ENCODE measurements around the gene TAS1R1.

Gene TAS1R1

GRCh38 chr1:6603915-6604558, 48.9 kb downstream of the TAS1R1 start:
- Histone ChIP-seq H3K27me3 (ENCODE audit: control insufficient read depth, insufficient read depth, low read length) (no peaks in the 10 kb centered on the region), H3K36me3 (ENCODE audit: control insufficient read depth, insufficient read depth, low read length) (peaks cover 5% of the 10 kb centered on the region), H3K9me3 (ENCODE audit: control insufficient read depth, insufficient read depth, low read length) (no peaks in the 10 kb centered on the region), H3K9ac (ENCODE audit: low read depth, low read length) (peak overlapping the region; percentile 87), H3K4me1 (ENCODE audit: control insufficient read depth, insufficient read depth, low read length) (peaks cover 13% of the 10 kb centered on the region), H3K4me3 (ENCODE audit: low read depth, low read length) (peak overlapping the region; percentile 68)

- Histone ChIP-seq H3K9me3 (ENCODE audit: control insufficient read depth, insufficient read depth, low read length) (no peaks in the 10 kb centered on the region), H3K27me3 (ENCODE audit: control insufficient read depth, insufficient read depth, low read length) (no peaks in the 10 kb centered on the region)
Observed at GRCh38 chr1:6612641-6613360, 57.7 kb downstream of the TAS1R1 start.

GRCh38 chr1:6613361-6614018, 58.4 kb downstream of the TAS1R1 start, which contains the start of gene PHF13:
Gene PHF13 (plus strand): TSS chr1:6613731. CDS start chr1:6614067, 336 bp downstream.
- peaks cover 8% of the 10 kb centered on the region for H3K36me3 ChIP-seq (ENCODE audit: control insufficient read depth, insufficient read depth, low read length)
- no peaks in the 10 kb centered on the region for H3K9me3 ChIP-seq (ENCODE audit: control insufficient read depth, insufficient read depth, low read length)
- H3K4me1 ChIP-seq (ENCODE audit: control insufficient read depth, insufficient read depth, low read length), result no peaks in the 10 kb centered on the region
- H3K9ac ChIP-seq (ENCODE audit: low read depth, low read length), result peak within 1 kb of the TSS; percentile 65
- peak within 1 kb of the TSS; percentile 83 for H3K4me3 ChIP-seq (ENCODE audit: low read depth, low read length)
- no peaks in the 10 kb centered on the region for H3K27me3 ChIP-seq (ENCODE audit: control insufficient read depth, insufficient read depth, low read length)

More at GRCh38 chr1:6612641-6613360, 57.7 kb downstream of the TAS1R1 start:
- no peaks in the 10 kb centered on the region for H3K4me1 ChIP-seq (ENCODE audit: control insufficient read depth, insufficient read depth, low read length)
- H3K4me3 ChIP-seq (ENCODE audit: low read depth, low read length), result peak overlapping the region; percentile 83
- peaks cover 3% of the 10 kb centered on the region for H3K36me3 ChIP-seq (ENCODE audit: control insufficient read depth, insufficient read depth, low read length)
- peak overlapping the region; percentile 65 for H3K9ac ChIP-seq (ENCODE audit: low read depth, low read length)

GRCh38 chr1:6614019-6614928, 59.2 kb downstream of the TAS1R1 start:
- Histone ChIP-seq H3K4me1 (ENCODE audit: control insufficient read depth, insufficient read depth, low read length) (no peaks in the 10 kb centered on the region), H3K9ac (ENCODE audit: low read depth, low read length) (no peak overlapping the region), H3K9me3 (ENCODE audit: control insufficient read depth, insufficient read depth, low read length) (no peaks in the 10 kb centered on the region), H3K36me3 (ENCODE audit: control insufficient read depth, insufficient read depth, low read length) (peaks cover 8% of the 10 kb centered on the region), H3K27me3 (ENCODE audit: control insufficient read depth, insufficient read depth, low read length) (no peaks in the 10 kb centered on the region), H3K4me3 (ENCODE audit: low read depth, low read length) (peak overlapping the region; percentile 64)

GRCh38 chr1:6614929-6615785, 60.0 kb downstream of the TAS1R1 start:
- Histone ChIP-seq H3K27me3 (ENCODE audit: control insufficient read depth, insufficient read depth, low read length) (no peaks in the 10 kb centered on the region), H3K4me1 (ENCODE audit: control insufficient read depth, insufficient read depth, low read length) (no peaks in the 10 kb centered on the region), H3K36me3 (ENCODE audit: control insufficient read depth, insufficient read depth, low read length) (peaks cover 14% of the 10 kb centered on the region), H3K4me3 (ENCODE audit: low read depth, low read length) (peak overlapping the region; percentile 58), H3K9me3 (ENCODE audit: control insufficient read depth, insufficient read depth, low read length) (no peaks in the 10 kb centered on the region), H3K9ac (ENCODE audit: low read depth, low read length) (peak overlapping the region; percentile 54)

GRCh38 chr1:6619045-6619444, 63.9 kb downstream of the TAS1R1 start:
- no peaks in the 10 kb centered on the region for H3K27me3 ChIP-seq (ENCODE audit: control insufficient read depth, insufficient read depth, low read length)
- no peaks in the 10 kb centered on the region for H3K4me1 ChIP-seq (ENCODE audit: control insufficient read depth, insufficient read depth, low read length)
- H3K4me3 ChIP-seq (ENCODE audit: low read depth, low read length), result no peak overlapping the region
- H3K9me3 ChIP-seq (ENCODE audit: control insufficient read depth, insufficient read depth, low read length), result no peaks in the 10 kb centered on the region
- H3K36me3 ChIP-seq (ENCODE audit: control insufficient read depth, insufficient read depth, low read length), result peaks cover 40% of the 10 kb centered on the region
- H3K9ac ChIP-seq (ENCODE audit: low read depth, low read length), result no peak overlapping the region

- Histone ChIP-seq H3K4me3 (ENCODE audit: low read depth, low read length) (no peak overlapping the region), H3K27me3 (ENCODE audit: control insufficient read depth, insufficient read depth, low read length) (no peaks in the 10 kb centered on the region), H3K36me3 (ENCODE audit: control insufficient read depth, insufficient read depth, low read length) (peaks cover 40% of the 10 kb centered on the region), H3K4me1 (ENCODE audit: control insufficient read depth, insufficient read depth, low read length) (no peaks in the 10 kb centered on the region), H3K9ac (ENCODE audit: low read depth, low read length) (no peak overlapping the region), H3K9me3 (ENCODE audit: control insufficient read depth, insufficient read depth, low read length) (no peaks in the 10 kb centered on the region)
Observed at GRCh38 chr1:6621429-6622391, 66.6 kb downstream of the TAS1R1 start.

- Histone ChIP-seq H3K36me3 (ENCODE audit: control insufficient read depth, insufficient read depth, low read length) (peaks cover 44% of the 10 kb centered on the region), H3K27me3 (ENCODE audit: control insufficient read depth, insufficient read depth, low read length) (no peaks in the 10 kb centered on the region), H3K4me3 (ENCODE audit: low read depth, low read length) (no peak overlapping the region), H3K9ac (ENCODE audit: low read depth, low read length) (no peak overlapping the region), H3K4me1 (ENCODE audit: control insufficient read depth, insufficient read depth, low read length) (no peaks in the 10 kb centered on the region), H3K9me3 (ENCODE audit: control insufficient read depth, insufficient read depth, low read length) (no peaks in the 10 kb centered on the region)
Observed at GRCh38 chr1:6622396-6623152, 67.5 kb downstream of the TAS1R1 start.

GRCh38 chr1:6623269-6623965, 68.3 kb downstream of the TAS1R1 start:
- H3K36me3 ChIP-seq (ENCODE audit: control insufficient read depth, insufficient read depth, low read length), result peaks cover 46% of the 10 kb centered on the region
- H3K4me1 ChIP-seq (ENCODE audit: control insufficient read depth, insufficient read depth, low read length), result no peaks in the 10 kb centered on the region
- H3K4me3 ChIP-seq (ENCODE audit: low read depth, low read length), result no peak overlapping the region
- H3K9ac ChIP-seq (ENCODE audit: low read depth, low read length), result no peak overlapping the region
- no peaks in the 10 kb centered on the region for H3K9me3 ChIP-seq (ENCODE audit: control insufficient read depth, insufficient read depth, low read length)
- no peaks in the 10 kb centered on the region for H3K27me3 ChIP-seq (ENCODE audit: control insufficient read depth, insufficient read depth, low read length)
